ENCODE results near the gene TCF7L2.

TCF7L2 gene

DNA sequence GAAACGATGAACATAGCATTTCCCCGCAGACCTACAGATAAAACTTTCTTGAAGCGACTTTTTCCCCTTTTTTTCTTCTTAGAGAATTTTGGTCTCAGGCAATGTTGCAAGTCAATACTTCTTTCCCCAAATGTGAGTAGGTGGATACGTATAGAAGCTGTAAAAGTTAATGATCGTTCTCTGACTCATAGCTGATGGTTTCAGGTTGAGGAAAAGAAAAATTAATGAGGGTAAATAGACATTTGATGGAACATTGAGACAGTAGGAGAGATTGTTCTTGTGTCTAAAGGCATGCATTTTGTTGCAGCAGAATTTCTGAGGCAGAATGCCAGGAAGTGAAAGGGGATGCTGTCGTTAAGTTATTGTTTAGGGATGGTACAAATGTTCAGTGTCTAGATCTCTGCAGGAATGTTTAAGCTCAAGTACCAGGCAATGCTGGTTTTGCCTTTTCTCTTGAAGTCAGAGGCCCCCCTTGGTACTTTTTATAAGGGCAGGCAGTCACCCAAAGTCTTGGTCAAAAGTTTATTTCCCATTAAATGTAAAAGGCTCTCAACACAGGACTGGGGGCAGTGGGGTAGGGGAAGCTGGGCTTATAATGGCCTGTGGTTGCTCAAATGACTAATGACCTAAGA, 9.3 kb downstream of the TCF7L2 start:
- peak overlapping the region; percentile 32 for H3K27ac ChIP-seq (ENCODE audit: low read depth, low read length, poor library complexity, severe bottlenecking)
- peaks cover 28% of the 10 kb centered on the region; the same call in 1 of the 2 replicates for H3K36me3 ChIP-seq (ENCODE audit: insufficient read depth, low read length)
- no peak overlapping the region for H3K4me3 ChIP-seq (ENCODE audit: low read depth, low read length, poor library complexity, severe bottlenecking)
- peaks cover 81% of the 10 kb centered on the region for H3K79me2 ChIP-seq (ENCODE audit: insufficient read depth, low read length)
- H3K9me2 ChIP-seq (ENCODE audit: low read depth, low read length) = no peaks in the 10 kb centered on the region
- TF ChIP-seq EZH2 (IDR thresholded peaks at IDR 0.05; ENCODE audit: borderline replicate concordance, low read length) = no peak
- TF ChIP-seq, protein P1, sequence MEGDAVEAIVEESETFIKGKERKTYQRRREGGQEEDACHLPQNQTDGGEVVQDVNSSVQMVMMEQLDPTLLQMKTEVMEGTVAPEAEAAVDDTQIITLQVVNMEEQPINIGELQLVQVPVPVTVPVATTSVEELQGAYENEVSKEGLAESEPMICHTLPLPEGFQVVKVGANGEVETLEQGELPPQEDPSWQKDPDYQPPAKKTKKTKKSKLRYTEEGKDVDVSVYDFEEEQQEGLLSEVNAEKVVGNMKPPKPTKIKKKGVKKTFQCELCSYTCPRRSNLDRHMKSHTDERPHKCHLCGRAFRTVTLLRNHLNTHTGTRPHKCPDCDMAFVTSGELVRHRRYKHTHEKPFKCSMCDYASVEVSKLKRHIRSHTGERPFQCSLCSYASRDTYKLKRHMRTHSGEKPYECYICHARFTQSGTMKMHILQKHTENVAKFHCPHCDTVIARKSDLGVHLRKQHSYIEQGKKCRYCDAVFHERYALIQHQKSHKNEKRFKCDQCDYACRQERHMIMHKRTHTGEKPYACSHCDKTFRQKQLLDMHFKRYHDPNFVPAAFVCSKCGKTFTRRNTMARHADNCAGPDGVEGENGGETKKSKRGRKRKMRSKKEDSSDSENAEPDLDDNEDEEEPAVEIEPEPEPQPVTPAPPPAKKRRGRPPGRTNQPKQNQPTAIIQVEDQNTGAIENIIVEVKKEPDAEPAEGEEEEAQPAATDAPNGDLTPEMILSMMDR (IDR thresholded peaks at IDR 0.05; ENCODE audit: low read length) = no peak
- no peaks in the 10 kb centered on the region for H4K20me1 ChIP-seq (ENCODE audit: insufficient read depth, low read length)
- H3K9me3 ChIP-seq (ENCODE audit: low read length) = no peaks in the 10 kb centered on the region
- H2AFZ ChIP-seq (ENCODE audit: low read length) = no peak overlapping the region
- peak overlapping the region; percentile 7; the same call in 1 of the 2 replicates for H3K4me2 ChIP-seq (ENCODE audit: low read length)
- H3K9ac ChIP-seq (ENCODE audit: low read length) = no peak overlapping the region
- H3F3A ChIP-seq (ENCODE audit: insufficient read depth, low read length) = no peaks in the 10 kb centered on the region
- H3K4me1 ChIP-seq (ENCODE audit: insufficient read depth, low read length, severe bottlenecking) = peaks cover 84% of the 10 kb centered on the region
- H3K27me3 ChIP-seq (ENCODE audit: insufficient read depth, low read length) = no peaks in the 10 kb centered on the region

DNA sequence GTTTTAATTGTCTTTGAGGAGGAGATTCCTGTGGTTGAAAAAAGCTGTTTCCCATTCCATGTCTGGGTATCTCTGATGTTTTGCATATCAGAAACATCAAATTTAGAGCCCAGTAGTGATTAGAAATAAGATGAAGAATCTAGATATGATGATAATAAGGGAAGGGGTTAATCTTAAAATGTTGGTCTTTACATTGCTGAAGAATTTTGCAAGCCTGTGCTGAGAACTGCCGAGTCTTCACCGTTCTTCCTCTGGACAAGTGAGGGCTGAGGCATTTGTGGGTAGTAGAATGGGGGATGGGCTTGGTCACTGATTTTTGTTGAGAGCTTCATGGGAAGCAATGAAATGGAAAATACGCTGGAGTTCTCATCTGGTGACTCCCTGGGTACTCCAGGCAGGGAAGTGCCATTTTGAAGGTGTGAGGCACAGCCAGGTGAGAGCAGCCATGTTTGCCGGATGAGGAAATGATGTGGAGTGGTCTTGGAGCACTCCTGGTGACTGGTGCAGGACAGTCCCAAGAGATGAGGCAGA, 10.2 kb downstream of the TCF7L2 start:
- Histone ChIP-seq H3K36me3 (ENCODE audit: insufficient read depth, low read length) (peaks cover 37% of the 10 kb centered on the region; the same call in 1 of the 2 replicates), H3K4me1 (ENCODE audit: insufficient read depth, low read length, severe bottlenecking) (peaks cover 75% of the 10 kb centered on the region), H3K9me2 (ENCODE audit: low read depth, low read length) (no peaks in the 10 kb centered on the region), H3F3A (ENCODE audit: insufficient read depth, low read length) (no peaks in the 10 kb centered on the region), H2AFZ (ENCODE audit: low read length) (no peak overlapping the region), H3K27ac (ENCODE audit: low read depth, low read length, poor library complexity, severe bottlenecking) (no peak overlapping the region), H3K4me2 (ENCODE audit: low read length) (no peak overlapping the region; the same call in 1 of the 2 replicates), H3K9me3 (ENCODE audit: low read length) (no peaks in the 10 kb centered on the region), H3K27me3 (ENCODE audit: insufficient read depth, low read length) (no peaks in the 10 kb centered on the region), H3K79me2 (ENCODE audit: insufficient read depth, low read length) (peaks cover 78% of the 10 kb centered on the region), H3K4me3 (ENCODE audit: low read depth, low read length, poor library complexity, severe bottlenecking) (no peak overlapping the region), H3K9ac (ENCODE audit: low read length) (no peak overlapping the region), H4K20me1 (ENCODE audit: insufficient read depth, low read length) (no peaks in the 10 kb centered on the region)
- TF ChIP-seq, protein P1 (IDR thresholded peaks at IDR 0.05; ENCODE audit: low read length) = no peak
- TF ChIP-seq EZH2 (IDR thresholded peaks at IDR 0.05; ENCODE audit: borderline replicate concordance, low read length) = no peak

DNA sequence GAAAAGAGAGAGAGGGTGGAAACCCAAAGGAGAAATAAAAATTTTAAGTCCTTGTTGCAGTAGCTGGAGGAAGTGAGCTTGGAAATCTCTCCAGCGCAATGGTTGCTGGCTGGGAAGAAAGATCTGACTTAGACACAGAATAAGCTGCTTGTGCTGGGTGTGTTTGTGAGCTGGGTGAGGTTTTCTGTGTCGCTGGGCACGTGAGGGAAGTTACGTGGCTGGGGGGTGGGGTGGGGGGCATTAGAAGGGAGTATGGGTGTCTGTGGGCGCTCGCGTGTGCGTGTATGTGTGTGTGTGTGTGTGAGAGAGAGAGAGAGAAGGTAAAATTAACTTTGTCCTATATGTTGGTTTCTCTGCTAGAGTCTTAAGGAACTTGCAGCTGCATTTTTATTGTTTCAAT, 11.6 kb downstream of the TCF7L2 start:
- no peak for TF ChIP-seq EZH2 (IDR thresholded peaks at IDR 0.05; ENCODE audit: borderline replicate concordance, low read length)
- TF ChIP-seq, protein P1 (IDR thresholded peaks at IDR 0.05; ENCODE audit: low read length) = no peak
- no peak overlapping the region for H3K27ac ChIP-seq (ENCODE audit: low read depth, low read length, poor library complexity, severe bottlenecking)

More for the DNA sequence above, 11.6 kb downstream of the TCF7L2 start:
- Histone ChIP-seq H3K9me3 (ENCODE audit: low read length) (no peaks in the 10 kb centered on the region), H4K20me1 (ENCODE audit: insufficient read depth, low read length) (no peaks in the 10 kb centered on the region), H3K36me3 (ENCODE audit: insufficient read depth, low read length) (peaks cover 44% of the 10 kb centered on the region), H3K9ac (ENCODE audit: low read length) (no peak overlapping the region), H3F3A (ENCODE audit: insufficient read depth, low read length) (no peaks in the 10 kb centered on the region), H3K27me3 (ENCODE audit: insufficient read depth, low read length) (no peaks in the 10 kb centered on the region), H3K4me2 (ENCODE audit: low read length) (no peak overlapping the region), H3K9me2 (ENCODE audit: low read depth, low read length) (no peaks in the 10 kb centered on the region), H3K79me2 (ENCODE audit: insufficient read depth, low read length) (peaks cover 73% of the 10 kb centered on the region), H3K4me1 (ENCODE audit: insufficient read depth, low read length, severe bottlenecking) (peaks cover 61% of the 10 kb centered on the region), H3K4me3 (ENCODE audit: low read depth, low read length, poor library complexity, severe bottlenecking) (no peak overlapping the region), H2AFZ (ENCODE audit: low read length) (no peak overlapping the region)
